ENCODE results near the gene MORN5. TPM values are rescaled to one million over a fixed set of nuclear protein-coding genes. Genes with fewer than 3 reads are reported as not detected.

MORN5 gene
- total RNA-seq, 1 donor from 2014 or later: not detected

GRCh38 chr9:122128969-122129343 lies 30.8 kb upstream of the MORN5 start:
- no peak for DNase-seq (ENCODE audit: low spot score)
- no peaks in the 10 kb centered on the region for H3K9me3 Mint-ChIP-seq (ENCODE audit: low read depth)
- no peak overlapping the region for H3K4me3 Mint-ChIP-seq (ENCODE audit: unreplicated experiment)
- H3K4me1 Mint-ChIP-seq (ENCODE audit: low read depth): peaks cover 28% of the 10 kb centered on the region
- peaks cover 15% of the 10 kb centered on the region for H3K27me3 Mint-ChIP-seq (ENCODE audit: low read depth)
- no peak for TF ChIP-seq CTCF (IDR thresholded peaks at IDR 0.05)
- H3K36me3 Mint-ChIP-seq (ENCODE audit: low read depth): no peaks in the 10 kb centered on the region
- H3K27ac Mint-ChIP-seq (ENCODE audit: unreplicated experiment): no peak overlapping the region

- peaks cover 9% of the 10 kb centered on the region for H3K27me3 Mint-ChIP-seq (ENCODE audit: low read depth)
- no peak for DNase-seq (ENCODE audit: low spot score)
Measured at GRCh38 chr9:122129969-122130368, 29.7 kb upstream of the MORN5 start.

DNA sequence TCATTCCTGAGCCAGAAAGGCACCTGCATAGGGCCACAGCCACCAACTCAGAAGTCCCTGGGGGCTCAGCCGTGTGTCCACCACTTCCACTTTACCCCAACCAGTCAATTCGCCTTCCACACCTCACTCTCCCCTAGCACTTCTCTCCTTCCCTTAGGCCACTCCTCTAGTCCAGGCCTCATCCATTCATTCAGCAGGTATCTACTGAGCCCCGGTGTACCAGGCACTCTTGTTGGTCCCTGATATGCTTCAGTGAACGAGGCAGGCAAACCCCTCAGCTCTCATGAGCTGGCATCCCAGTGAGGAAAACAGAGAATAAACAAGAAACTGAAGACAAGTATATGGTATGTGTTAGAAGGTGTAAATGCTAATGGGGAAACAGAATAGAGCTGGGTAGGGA lies 28.9 kb upstream of the MORN5 start:
- no peaks in the 10 kb centered on the region for H3K9me3 Mint-ChIP-seq (ENCODE audit: low read depth)
- DNase-seq (ENCODE audit: low spot score): no peak
- peaks cover 23% of the 10 kb centered on the region for H3K4me1 Mint-ChIP-seq (ENCODE audit: low read depth)
- H3K4me3 Mint-ChIP-seq (ENCODE audit: unreplicated experiment): no peak overlapping the region
- TF ChIP-seq CTCF (IDR thresholded peaks at IDR 0.05): no peak
- H3K27ac Mint-ChIP-seq (ENCODE audit: unreplicated experiment): no peak overlapping the region
- H3K36me3 Mint-ChIP-seq (ENCODE audit: low read depth): no peaks in the 10 kb centered on the region
- peaks cover 9% of the 10 kb centered on the region for H3K27me3 Mint-ChIP-seq (ENCODE audit: low read depth)

More at GRCh38 chr9:122129969-122130368, 29.7 kb upstream of the MORN5 start:
- no peaks in the 10 kb centered on the region for H3K36me3 Mint-ChIP-seq (ENCODE audit: low read depth)
- no peak overlapping the region for H3K4me3 Mint-ChIP-seq (ENCODE audit: unreplicated experiment)
- no peak for TF ChIP-seq CTCF (IDR thresholded peaks at IDR 0.05)
- H3K9me3 Mint-ChIP-seq (ENCODE audit: low read depth): no peaks in the 10 kb centered on the region
- H3K4me1 Mint-ChIP-seq (ENCODE audit: low read depth): peaks cover 28% of the 10 kb centered on the region
- no peak overlapping the region for H3K27ac Mint-ChIP-seq (ENCODE audit: unreplicated experiment)

GRCh38 chr9:122131401-122132001 lies 28.2 kb upstream of the MORN5 start:
- H3K27ac Mint-ChIP-seq (ENCODE audit: unreplicated experiment): no peak overlapping the region
- no peak for TF ChIP-seq CTCF (IDR thresholded peaks at IDR 0.05)
- DNase-seq (ENCODE audit: low spot score): no peak
- no peak overlapping the region for H3K4me3 Mint-ChIP-seq (ENCODE audit: unreplicated experiment)
- H3K9me3 Mint-ChIP-seq (ENCODE audit: low read depth): no peaks in the 10 kb centered on the region
- peaks cover 6% of the 10 kb centered on the region for H3K27me3 Mint-ChIP-seq (ENCODE audit: low read depth)
- no peaks in the 10 kb centered on the region for H3K36me3 Mint-ChIP-seq (ENCODE audit: low read depth)
- H3K4me1 Mint-ChIP-seq (ENCODE audit: low read depth): peaks cover 17% of the 10 kb centered on the region

DNA sequence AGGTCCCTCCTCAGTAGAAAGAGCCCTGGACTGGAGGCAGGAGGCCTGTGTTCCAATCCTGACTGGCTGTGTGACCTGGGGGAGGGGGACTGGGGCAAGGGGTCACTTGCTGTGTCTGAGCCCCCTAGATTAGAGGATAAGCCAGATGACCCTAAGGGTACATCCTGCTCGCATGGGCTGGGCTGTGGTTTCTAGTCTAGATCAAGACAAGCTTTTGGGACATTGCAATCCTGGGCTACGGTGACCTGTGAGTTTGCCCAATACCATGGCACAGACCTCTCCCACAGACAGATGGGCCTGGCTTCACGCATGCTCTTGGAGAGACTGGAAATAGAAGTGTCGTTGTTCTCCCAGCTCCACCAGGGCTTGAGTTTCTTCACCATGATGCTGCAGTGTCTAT lies 27.2 kb upstream of the MORN5 start:
- no peak for TF ChIP-seq CTCF (IDR thresholded peaks at IDR 0.05)
- Mint-ChIP-seq H3K27me3 (ENCODE audit: low read depth) (peaks cover 8% of the 10 kb centered on the region), H3K36me3 (ENCODE audit: low read depth) (no peaks in the 10 kb centered on the region), H3K9me3 (ENCODE audit: low read depth) (no peaks in the 10 kb centered on the region), H3K27ac (ENCODE audit: unreplicated experiment) (no peak overlapping the region), H3K4me1 (ENCODE audit: low read depth) (peaks cover 14% of the 10 kb centered on the region), H3K4me3 (ENCODE audit: unreplicated experiment) (no peak overlapping the region)
- DNase-seq (ENCODE audit: low spot score): no peak

All from chondrocyte (in vitro differentiated cells).